Activated CD4-positive, alpha-beta T cell treated with anti-CD3 and anti-CD28 coated beads, Interleukin-2, amount 50 U/mL, for 48 hours (primary cell): ENCODE results near the gene PASD1.
"Not testable (repeated sequence)": the region's sequence is repeated elsewhere in the genome, so short reads cannot be mapped to it uniquely, and the experiment has no call there.

Experiments used
- DNase-seq, 2 experiments: peaks; one replicate each; pipeline ENCODE4 v3.0.0-alpha.2; 2020

The PASD1 gene

GRCh38 chrX:151631822-151632221 lies 68.3 kb downstream of the PASD1 start:
- DNase-seq = no peak

GRCh38 chrX:151633157-151633556 lies 69.7 kb downstream of the PASD1 start:
- no peak for DNase-seq

GRCh38 chrX:151634937-151635336 lies 71.5 kb downstream of the PASD1 start:
- no peak for DNase-seq

GRCh38 chrX:151641564-151641963 lies 78.1 kb downstream of the PASD1 start:
- no peak for DNase-seq

GRCh38 chrX:151675121-151675746 lies 111.8 kb downstream of the PASD1 start:
- DNase-seq = no peak

- DNase-seq = no peak
Measured at GRCh38 chrX:151676196-151676595, 112.7 kb downstream of the PASD1 start.

GRCh38 chrX:151679798-151680402 lies 116.4 kb downstream of the PASD1 start:
- no peak for DNase-seq

GRCh38 chrX:151680805-151681204 lies 117.3 kb downstream of the PASD1 start:
- peak; percentile 69 to 76 for DNase-seq

- DNase-seq = no peak
Measured at GRCh38 chrX:151687635-151688034, 124.2 kb downstream of the PASD1 start.

- no peak for DNase-seq
Measured at GRCh38 chrX:151688695-151689094, 125.2 kb downstream of the PASD1 start.

- no peak for DNase-seq
Measured at GRCh38 chrX:151692825-151693224, 129.3 kb downstream of the PASD1 start.

GRCh38 chrX:151694121-151694520 lies 130.6 kb downstream of the PASD1 start:
- DNase-seq = no peak

GRCh38 chrX:151694661-151695582 lies 131.4 kb downstream of the PASD1 start, which contains the start of gene PRRG3:
Gene PRRG3, plus strand, starts transcription at chrX:151695458. Its CDS starts 3,357 bp downstream, at chrX:151698815.
- DNase-seq = no peak

- DNase-seq = no peak
Measured at GRCh38 chrX:151695583-151696340, 132.3 kb downstream of the PASD1 start.

- DNase-seq = not testable (repeated sequence)
Measured at GRCh38 chrX:151697082-151697481, 133.6 kb downstream of the PASD1 start.

GRCh38 chrX:151697522-151697921 lies 134.0 kb downstream of the PASD1 start:
- DNase-seq = no peak

GRCh38 chrX:151698485-151698884 lies 135.0 kb downstream of the PASD1 start:
- no peak for DNase-seq

- no peak for DNase-seq
Measured at GRCh38 chrX:151699746-151700145, 136.3 kb downstream of the PASD1 start.

GRCh38 chrX:151700581-151700980 lies 137.1 kb downstream of the PASD1 start:
- no peak for DNase-seq

GRCh38 chrX:151701071-151701470 lies 137.6 kb downstream of the PASD1 start:
- DNase-seq = no peak

GRCh38 chrX:151701531-151701930 lies 138.1 kb downstream of the PASD1 start:
- DNase-seq = no peak

- no peak for DNase-seq
Measured at GRCh38 chrX:151702026-151702714, 138.7 kb downstream of the PASD1 start.
